ENCODE data around the gene LRRC15. TPM values are rescaled to one million over a fixed set of nuclear protein-coding genes. Genes with fewer than 3 reads are reported as not detected.

LRRC15 gene
- total and polyA plus RNA-seq, 2 donors (not counting 3 experiments of a cell fraction or from before 2014, with no cell fraction given) = not detected

DNA sequence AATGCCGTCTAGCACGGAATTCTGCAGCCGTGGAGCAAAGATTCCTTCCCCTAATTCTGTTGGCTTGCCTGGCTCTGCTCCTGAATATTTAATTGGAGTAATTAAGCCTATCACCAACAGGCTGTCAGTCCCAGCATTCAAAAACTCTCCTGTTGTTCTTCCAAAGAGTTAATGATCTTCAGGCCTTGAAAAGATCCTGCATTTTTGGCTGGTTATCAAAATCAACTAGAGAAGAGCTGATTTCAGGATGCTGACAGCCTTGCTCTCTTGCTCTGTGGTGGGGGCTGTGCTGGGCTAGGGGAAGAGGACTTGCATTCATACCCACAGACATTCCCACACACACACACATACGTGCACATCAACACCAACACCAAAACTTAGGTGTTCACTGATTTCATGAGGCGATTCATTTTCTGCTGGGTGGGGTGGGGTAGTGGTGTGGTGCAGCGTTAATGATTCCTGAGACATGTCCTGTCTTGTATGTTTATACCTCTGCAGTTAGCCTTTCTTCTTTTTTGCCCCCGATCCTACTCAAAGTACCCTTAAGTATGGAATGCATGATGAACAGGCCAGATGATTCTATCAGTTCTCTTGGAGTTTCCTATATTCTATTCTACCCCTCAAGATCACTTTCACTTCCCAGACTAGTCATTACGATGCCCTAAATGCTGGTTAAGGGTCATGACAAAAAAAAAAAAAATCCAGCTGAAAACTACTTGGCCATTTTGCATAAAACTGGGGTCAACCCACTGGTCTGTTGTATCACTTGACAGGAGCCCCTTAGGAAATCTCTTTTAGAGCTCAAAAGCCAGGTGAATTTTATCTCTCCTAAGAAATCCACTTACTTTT, 60.7 kb downstream of the LRRC15 start:
- H3K79me2 ChIP-seq (ENCODE audit: control insufficient read depth, insufficient read depth, low read length) = no peaks in the 10 kb centered on the region
- POLR2A ChIA-PET = interaction anchor here (0.8 kb wide), 1 partner anchor 173 kb away, joined by 10 read pairs; the partner anchor contains the start of gene HES1
- H3K9ac ChIP-seq (replicated peaks; ENCODE audit: extremely low read depth, insufficient read depth, low read length) = no peak overlapping the region
- no peak for FAIRE-seq
- peaks cover 0 to under 1% of the 10 kb centered on the region in 2 experiments for H3K27me3 ChIP-seq (ENCODE audit: control insufficient read depth in 2 of 2, insufficient read depth in 2 of 2, low read length in 2 of 2)
- H3K9me1 ChIP-seq (replicated peaks; ENCODE audit: control insufficient read depth, extremely low read depth, insufficient read depth, low read length) = no peaks in the 10 kb centered on the region
- H2AFZ ChIP-seq (ENCODE audit: low read depth, low read length) = no peak overlapping the region
- BruUV-seq (replicated peaks) = no TSS peak
- no peaks in the 10 kb centered on the region for H3K9me3 ChIP-seq (replicated peaks; ENCODE audit: control insufficient read depth, insufficient read depth, low read length)
- TF ChIP-seq GATA2 (IDR thresholded peaks at IDR 0.05; ENCODE audit: insufficient read depth, insufficient read length, low read depth, low read length) (no peak), POLR2A (IDR thresholded peaks at IDR 0.05; ENCODE audit: low read depth, low read length) (no peak), EZH2 (IDR thresholded peaks at IDR 0.05; ENCODE audit: borderline replicate concordance, low read depth, low read length, severe bottlenecking) (no peak), POLR2AphosphoS5 (IDR thresholded peaks at IDR 0.05; ENCODE audit: insufficient read depth, low read depth, low read length) (no peak), MYC (IDR thresholded peaks at IDR 0.05; ENCODE audit: low read depth, low read length) (no peak), JUN (IDR thresholded peaks at IDR 0.05; ENCODE audit: borderline replicate concordance, insufficient read depth, insufficient read length, low read depth) (no peak), FOS (IDR thresholded peaks at IDR 0.05; ENCODE audit: borderline replicate concordance, insufficient read depth, low read length) (no peak)
- TF ChIP-seq, protein P1, sequence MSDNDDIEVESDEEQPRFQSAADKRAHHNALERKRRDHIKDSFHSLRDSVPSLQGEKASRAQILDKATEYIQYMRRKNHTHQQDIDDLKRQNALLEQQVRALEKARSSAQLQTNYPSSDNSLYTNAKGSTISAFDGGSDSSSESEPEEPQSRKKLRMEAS (IDR thresholded peaks at IDR 0.05; ENCODE audit: insufficient read depth, insufficient read length) = no peak
- TF ChIP-seq, protein P2, sequence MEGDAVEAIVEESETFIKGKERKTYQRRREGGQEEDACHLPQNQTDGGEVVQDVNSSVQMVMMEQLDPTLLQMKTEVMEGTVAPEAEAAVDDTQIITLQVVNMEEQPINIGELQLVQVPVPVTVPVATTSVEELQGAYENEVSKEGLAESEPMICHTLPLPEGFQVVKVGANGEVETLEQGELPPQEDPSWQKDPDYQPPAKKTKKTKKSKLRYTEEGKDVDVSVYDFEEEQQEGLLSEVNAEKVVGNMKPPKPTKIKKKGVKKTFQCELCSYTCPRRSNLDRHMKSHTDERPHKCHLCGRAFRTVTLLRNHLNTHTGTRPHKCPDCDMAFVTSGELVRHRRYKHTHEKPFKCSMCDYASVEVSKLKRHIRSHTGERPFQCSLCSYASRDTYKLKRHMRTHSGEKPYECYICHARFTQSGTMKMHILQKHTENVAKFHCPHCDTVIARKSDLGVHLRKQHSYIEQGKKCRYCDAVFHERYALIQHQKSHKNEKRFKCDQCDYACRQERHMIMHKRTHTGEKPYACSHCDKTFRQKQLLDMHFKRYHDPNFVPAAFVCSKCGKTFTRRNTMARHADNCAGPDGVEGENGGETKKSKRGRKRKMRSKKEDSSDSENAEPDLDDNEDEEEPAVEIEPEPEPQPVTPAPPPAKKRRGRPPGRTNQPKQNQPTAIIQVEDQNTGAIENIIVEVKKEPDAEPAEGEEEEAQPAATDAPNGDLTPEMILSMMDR (IDR thresholded peaks at IDR 0.05; ENCODE audit: extremely low read depth in 1 of 2, insufficient read depth in 1 of 2, low read depth in 1 of 2, low read length in 2 of 2) = no peak
- CTCF ChIA-PET = interaction anchor here (0.7 to 4.4 kb wide), 8 partner anchors 11 to 527 kb away, joined by 3 to 25 read pairs (median 3); no protein-coding TSS in a partner anchor
- dilution Hi-C loops (cut with MboI; ENCODE audit: extremely low pct_ligation_motif_present, low sequenced_read_pairs) (loop anchor here (25.0 kb wide), 1 partner anchor 547 kb away; no protein-coding TSS in a partner anchor), intact Hi-C loops (cut with micrococcal nuclease) (no loop called here)
- peak; percentile 48 for DNase-seq (ENCODE audit: low read depth, low spot score)
- no peaks in the 10 kb centered on the region for H4K20me1 ChIP-seq (replicated peaks; ENCODE audit: control insufficient read depth, extremely low read depth, insufficient read depth, low read length)
- no peak overlapping the region for H3K4me2 ChIP-seq (ENCODE audit: insufficient read depth, low read length)
- peaks cover 14% of the 10 kb centered on the region for H3K4me1 ChIP-seq (ENCODE audit: control insufficient read depth, extremely low read depth, insufficient read depth, low read length)
- H3K27ac ChIP-seq (ENCODE audit: insufficient read depth, low read depth, low read length) = no peak overlapping the region
- no peak overlapping the region for H3K4me3 ChIP-seq (replicated peaks in 1 of 3; ENCODE audit: insufficient read depth in 1 of 3, low read depth in 1 of 3, low read length in 3 of 3)
- no peaks in the 10 kb centered on the region for H3K36me3 ChIP-seq (ENCODE audit: control insufficient read depth in 2 of 2, extremely low read depth in 1 of 2, insufficient read depth in 2 of 2, low read length in 2 of 2)
